ENCODE data around the gene MFAP4. TPM values are rescaled to one million over a fixed set of nuclear protein-coding genes. Genes with fewer than 3 reads are reported as not detected.

Gene MFAP4
- total and polyA plus RNA-seq, 9 of the 15 experiments (the other 6 are each of a cell fraction or from before 2014, with no cell fraction given) = 0.07 to 0.24 TPM; not detected in 7

GRCh38 chr17:19384723-19385391 is 2.1 kb downstream of the MFAP4 start (continued):
- TF ChIP-seq, protein P1, sequence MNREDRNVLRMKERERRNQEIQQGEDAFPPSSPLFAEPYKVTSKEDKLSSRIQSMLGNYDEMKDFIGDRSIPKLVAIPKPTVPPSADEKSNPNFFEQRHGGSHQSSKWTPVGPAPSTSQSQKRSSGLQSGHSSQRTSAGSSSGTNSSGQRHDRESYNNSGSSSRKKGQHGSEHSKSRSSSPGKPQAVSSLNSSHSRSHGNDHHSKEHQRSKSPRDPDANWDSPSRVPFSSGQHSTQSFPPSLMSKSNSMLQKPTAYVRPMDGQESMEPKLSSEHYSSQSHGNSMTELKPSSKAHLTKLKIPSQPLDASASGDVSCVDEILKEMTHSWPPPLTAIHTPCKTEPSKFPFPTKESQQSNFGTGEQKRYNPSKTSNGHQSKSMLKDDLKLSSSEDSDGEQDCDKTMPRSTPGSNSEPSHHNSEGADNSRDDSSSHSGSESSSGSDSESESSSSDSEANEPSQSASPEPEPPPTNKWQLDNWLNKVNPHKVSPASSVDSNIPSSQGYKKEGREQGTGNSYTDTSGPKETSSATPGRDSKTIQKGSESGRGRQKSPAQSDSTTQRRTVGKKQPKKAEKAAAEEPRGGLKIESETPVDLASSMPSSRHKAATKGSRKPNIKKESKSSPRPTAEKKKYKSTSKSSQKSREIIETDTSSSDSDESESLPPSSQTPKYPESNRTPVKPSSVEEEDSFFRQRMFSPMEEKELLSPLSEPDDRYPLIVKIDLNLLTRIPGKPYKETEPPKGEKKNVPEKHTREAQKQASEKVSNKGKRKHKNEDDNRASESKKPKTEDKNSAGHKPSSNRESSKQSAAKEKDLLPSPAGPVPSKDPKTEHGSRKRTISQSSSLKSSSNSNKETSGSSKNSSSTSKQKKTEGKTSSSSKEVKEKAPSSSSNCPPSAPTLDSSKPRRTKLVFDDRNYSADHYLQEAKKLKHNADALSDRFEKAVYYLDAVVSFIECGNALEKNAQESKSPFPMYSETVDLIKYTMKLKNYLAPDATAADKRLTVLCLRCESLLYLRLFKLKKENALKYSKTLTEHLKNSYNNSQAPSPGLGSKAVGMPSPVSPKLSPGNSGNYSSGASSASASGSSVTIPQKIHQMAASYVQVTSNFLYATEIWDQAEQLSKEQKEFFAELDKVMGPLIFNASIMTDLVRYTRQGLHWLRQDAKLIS (CRISPR knock-in tag; IDR thresholded peaks at IDR 0.05) = no peak
- TF ChIP-seq BHLHE40 (IDR thresholded peaks at IDR 0.05; ENCODE audit: low read length) (peak; percentile 22; the same call in 1 of the 2 replicates), VEZF1 (CRISPR knock-in tag; IDR thresholded peaks at IDR 0.05) (peak; percentile 71), ZNF408 (CRISPR knock-in tag; IDR thresholded peaks at IDR 0.05; ENCODE audit: low read depth) (no peak), ZNF830 (CRISPR knock-in tag; IDR thresholded peaks at IDR 0.05) (no peak), TAF9B (IDR thresholded peaks at IDR 0.05; ENCODE audit: partially characterized antibody) (no peak), ZBTB33 (CRISPR knock-in tag; IDR thresholded peaks at IDR 0.05) (peak; percentile 58; the same call in 1 of the 2 replicates), YBX1 (IDR thresholded peaks at IDR 0.05) (no peak), CGGBP1 (CRISPR knock-in tag; IDR thresholded peaks at IDR 0.05) (no peak), RBM14 (IDR thresholded peaks at IDR 0.05; ENCODE audit: borderline replicate concordance, insufficient read depth, low read depth, low read length) (no peak), MTA3 (IDR thresholded peaks at IDR 0.05; ENCODE audit: borderline replicate concordance) (no peak), DPF2 (IDR thresholded peaks at IDR 0.05) (no peak), ELK3 (CRISPR knock-in tag; IDR thresholded peaks at IDR 0.05) (no peak), CBFA2T2 (conservative IDR thresholded peaks at IDR 0.05) (0 out of 2 replicates have a peak, but pooled peaks have one; percentile 14)
